22Rv1 (cell line): ENCODE results near the gene DOCK8.

Source experiments
- CTCF ChIP-seq: fragments of 450-650 bp; IDR thresholded peaks from 2 replicates; pipeline ENCODE4 v1.5.1; 2017; ENCODE audit warnings: mild to moderate bottlenecking
- ZFX ChIP-seq: fragments of 450-650 bp; IDR thresholded peaks from 2 replicates; pipeline ENCODE4 v1.6.1; 2017; ENCODE audit warnings: antibody characterized with exemption, borderline replicate concordance

DNA sequence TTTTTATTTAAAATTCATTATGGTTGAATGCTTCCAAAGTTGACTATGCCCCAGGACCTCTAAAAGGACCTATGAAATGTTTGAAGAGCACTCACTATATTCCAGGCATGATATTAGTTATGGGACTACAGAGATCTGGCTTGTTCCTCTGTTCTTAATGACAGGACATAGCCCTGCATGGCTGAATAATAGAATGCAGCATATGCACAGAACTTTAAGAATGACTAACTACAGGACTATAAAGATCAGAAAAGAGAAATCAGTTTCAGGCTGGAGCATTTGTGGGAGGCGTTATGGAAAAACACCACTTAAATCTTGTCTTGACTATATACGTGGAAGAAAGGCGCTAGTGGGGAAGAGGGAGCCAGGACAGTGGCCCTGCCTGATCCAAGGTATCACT lies 239.2 kb downstream of the DOCK8 start:
- no peak for TF ChIP-seq CTCF
- no peak for TF ChIP-seq ZFX
